Thyroid gland (tissue), 4 donors: ENCODE data around the gene PREB. TPM values are rescaled to one million over a fixed set of nuclear protein-coding genes. Genes with fewer than 3 reads are reported as not detected.

ENCODE experiments used
- DNase-seq, 2 donors: peaks; one replicate each; pipeline ENCODE4 v3.0.0-alpha.2; 2019
- H3K27ac ChIP-seq, 3 donors: fragments of 200-600 bp; sonication (generic); 1 replicate in 2 of 3; 2 replicates in 1 of 3; pipeline ENCODE4 v1.5.1; 2016 to 2019; ENCODE audit warnings: mild to moderate bottlenecking in 1 of 3, moderate library complexity in 1 of 3
- H3K27me3 ChIP-seq: fragments of 200-600 bp; sonication (generic); one replicate; pipeline ENCODE4 v1.5.1; 2019
- H3K36me3 ChIP-seq, 2 donors: fragments of 200-600 bp; sonication (generic); one replicate each; pipeline ENCODE4 v1.5.1; 2016 to 2019
- H3K4me1 ChIP-seq, 2 donors: fragments of 200-600 bp; sonication (generic); one replicate each; pipeline ENCODE4 v1.5.1; 2017 to 2019
- H3K4me3 ChIP-seq, 3 donors: fragments of 200-600 bp; sonication (generic); replicated peaks in 1 of 3; 1 replicate in 2 of 3; 2 replicates in 1 of 3; pipeline ENCODE4 v1.5.1; 2016; ENCODE audit warnings: mild to moderate bottlenecking in 1 of 3
- H3K9me3 ChIP-seq: fragments of 200-600 bp; sonication (generic); one replicate; pipeline ENCODE4 v1.5.1; 2017
- CTCF ChIP-seq, 6 experiments: fragments of 200-600 bp in 3 of 6; fragments of 450-650 bp in 3 of 6; sonication (generic) in 3 of 6; IDR thresholded peaks; one replicate each; pipeline ENCODE4 v1.5.1; 2016 to 2019; ENCODE audit warnings: antibody characterized with exemption in 6 of 6, mild to moderate bottlenecking in 2 of 6, inconsistent platforms in 1 of 6, moderate library complexity in 1 of 6
- POLR2A ChIP-seq, 2 donors: fragments of 450-650 bp; IDR thresholded peaks; one replicate each; pipeline ENCODE4 v1.6.1; 2017; ENCODE audit warnings: antibody characterized with exemption in 2 of 2, mild to moderate bottlenecking in 2 of 2, moderate library complexity in 1 of 2
- WGBS, 2 donors: methylation state at CpG; one replicate each; pipeline ENCODE4 v1.1.5; 2017; 5-methylcytosine and 5-hydroxymethylcytosine counted together
- intact Hi-C: fragments of 100-400 bp; cut with DNase I; formaldehyde crosslinking; loops from one replicate; pipeline ENCODE4 v1.15.1; 2023
- total RNA-seq, 4 donors: library from RNA; depleted of rRNA; stranded (reverse); fragments of >200 nt; gene quantifications; one replicate each; pipeline ENCODE4 v1.2.3, GENCODE V29; 2016

Gene PREB
- total RNA-seq, 4 donors from 2014 or later = 52.4 to 84.0 (median 55.2) TPM

- H3K4me1 ChIP-seq = peaks cover 7 to 8% of the 10 kb centered on the region in 2 donors
- intact Hi-C loops = loop anchor here (5.0 kb wide), 1 partner anchor 69 kb away; no protein-coding TSS in a partner anchor
- WGBS, 2 donors = 71 to 75% methylated on average over 6 to 7 of the region's 7 CpGs
- DNase-seq = no peak
- H3K27ac ChIP-seq = no peak overlapping the region
- H3K27me3 ChIP-seq = no peaks in the 10 kb centered on the region
- TF ChIP-seq CTCF (IDR thresholded peaks at IDR 0.05) (no peak), POLR2A (IDR thresholded peaks at IDR 0.05) (no peak)
- H3K9me3 ChIP-seq = no peaks in the 10 kb centered on the region
- H3K4me3 ChIP-seq = no peak overlapping the region
- H3K36me3 ChIP-seq = no peaks in the 10 kb centered on the region
Observed at GRCh38 chr2:27138111-27138510, 3.7 kb upstream of the PREB start.

- no peaks in the 10 kb centered on the region for H3K9me3 ChIP-seq
- TF ChIP-seq POLR2A (IDR thresholded peaks at IDR 0.05) (no peak), CTCF (IDR thresholded peaks at IDR 0.05) (no peak)
- no peak for DNase-seq
- H3K4me1 ChIP-seq = peaks cover 10 to 12% of the 10 kb centered on the region in 2 donors
- no peak overlapping the region for H3K27ac ChIP-seq
- intact Hi-C loops = loop anchor here (5.0 kb wide), 1 partner anchor 70 kb away; no protein-coding TSS in a partner anchor
- H3K36me3 ChIP-seq = peaks cover 0 to 2% of the 10 kb centered on the region in 2 donors
- 90 to 92% methylated on average over 10 to 11 of the region's 21 CpGs for WGBS, 2 donors
- no peak overlapping the region for H3K4me3 ChIP-seq
- H3K27me3 ChIP-seq = no peaks in the 10 kb centered on the region
Observed at GRCh38 chr2:27137322-27137935, 3.0 kb upstream of the PREB start.

- intact Hi-C loops = loop anchor here (5.0 kb wide), 1 partner anchor 71 kb away; no protein-coding TSS in a partner anchor
- 91% methylated on average over 7 of the region's 7 CpGs for WGBS, 2 donors
- Histone ChIP-seq H3K9me3 (no peaks in the 10 kb centered on the region), H3K4me1 (peaks cover 10 to 12% of the 10 kb centered on the region in 2 donors), H3K36me3 (peaks cover 0 to 9% of the 10 kb centered on the region in 2 donors), H3K27me3 (no peaks in the 10 kb centered on the region), H3K27ac (no peak overlapping the region), H3K4me3 (no peak overlapping the region)
- TF ChIP-seq CTCF (IDR thresholded peaks at IDR 0.05) = no peak
- no peak for TF ChIP-seq POLR2A (IDR thresholded peaks at IDR 0.05)
- DNase-seq = no peak
Observed at GRCh38 chr2:27136751-27137150, 2.3 kb upstream of the PREB start.

GRCh38 chr2:27135478-27135955 lies 1.1 kb upstream of the PREB start:
- no peak for DNase-seq
- Histone ChIP-seq H3K27ac (no peak overlapping the region), H3K9me3 (no peaks in the 10 kb centered on the region), H3K27me3 (no peaks in the 10 kb centered on the region), H3K4me1 (peaks cover 10 to 12% of the 10 kb centered on the region in 2 donors), H3K36me3 (peaks cover 9 to 21% of the 10 kb centered on the region in 2 donors), H3K4me3 (no peak overlapping the region)
- intact Hi-C loops = loop anchor here (5.0 kb wide), 1 partner anchor 72 kb away; no protein-coding TSS in a partner anchor
- 85 to 92% methylated on average over 12 of the region's 12 CpGs for WGBS, 2 donors
- TF ChIP-seq CTCF (IDR thresholded peaks at IDR 0.05) (no peak), POLR2A (IDR thresholded peaks at IDR 0.05) (no peak)
